ENCODE results near the gene C1orf35.
A peak's percentile ranks its signal among the peaks of the same experiment; 100 is the strongest.

The C1orf35 gene

DNA sequence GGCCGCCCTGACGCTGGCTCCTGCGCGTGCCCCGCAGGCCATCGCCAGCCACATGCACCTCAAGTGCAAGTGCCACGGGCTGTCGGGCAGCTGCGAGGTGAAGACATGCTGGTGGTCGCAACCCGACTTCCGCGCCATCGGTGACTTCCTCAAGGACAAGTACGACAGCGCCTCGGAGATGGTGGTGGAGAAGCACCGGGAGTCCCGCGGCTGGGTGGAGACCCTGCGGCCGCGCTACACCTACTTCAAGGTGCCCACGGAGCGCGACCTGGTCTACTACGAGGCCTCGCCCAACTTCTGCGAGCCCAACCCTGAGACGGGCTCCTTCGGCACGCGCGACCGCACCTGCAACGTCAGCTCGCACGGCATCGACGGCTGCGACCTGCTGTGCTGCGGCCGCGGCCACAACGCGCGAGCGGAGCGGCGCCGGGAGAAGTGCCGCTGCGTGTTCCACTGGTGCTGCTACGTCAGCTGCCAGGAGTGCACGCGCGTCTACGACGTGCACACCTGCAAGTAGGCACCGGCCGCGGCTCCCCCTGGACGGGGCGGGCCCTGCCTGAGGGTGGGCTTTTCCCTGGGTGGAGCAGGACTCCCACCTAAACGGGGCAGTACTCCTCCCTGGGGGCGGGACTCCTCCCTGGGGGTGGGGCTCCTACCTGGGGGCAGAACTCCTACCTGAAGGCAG is 44.0 kb downstream of the C1orf35 start:
- Histone ChIP-seq H3K9me3 (ENCODE audit: control insufficient read depth in 2 of 2, low read length in 2 of 2) (no peaks in the 10 kb centered on the region), H3K4me3 (ENCODE audit: low read length in 2 of 2) (peak overlapping the region; percentile 56 to 62), H3K27me3 (ENCODE audit: control insufficient read depth in 2 of 2, insufficient read depth in 2 of 2, low read length in 2 of 2) (peaks cover 26 to 29% of the 10 kb centered on the region in 2 donors), H3K4me1 (ENCODE audit: control insufficient read depth in 2 of 2, insufficient read depth in 2 of 2, low read length in 2 of 2) (peaks cover 5 to 9% of the 10 kb centered on the region in 2 donors), H3K27ac (ENCODE audit: low read depth in 2 of 2, low read length in 2 of 2) (peak overlapping the region; percentile 17 to 71), H3K9ac (ENCODE audit: low read depth in 1 of 2, low read length in 2 of 2) (no peak overlapping the region), H3K36me3 (ENCODE audit: control insufficient read depth in 2 of 2, insufficient read depth in 2 of 2, low read length in 2 of 2) (no peaks in the 10 kb centered on the region)

DNA sequence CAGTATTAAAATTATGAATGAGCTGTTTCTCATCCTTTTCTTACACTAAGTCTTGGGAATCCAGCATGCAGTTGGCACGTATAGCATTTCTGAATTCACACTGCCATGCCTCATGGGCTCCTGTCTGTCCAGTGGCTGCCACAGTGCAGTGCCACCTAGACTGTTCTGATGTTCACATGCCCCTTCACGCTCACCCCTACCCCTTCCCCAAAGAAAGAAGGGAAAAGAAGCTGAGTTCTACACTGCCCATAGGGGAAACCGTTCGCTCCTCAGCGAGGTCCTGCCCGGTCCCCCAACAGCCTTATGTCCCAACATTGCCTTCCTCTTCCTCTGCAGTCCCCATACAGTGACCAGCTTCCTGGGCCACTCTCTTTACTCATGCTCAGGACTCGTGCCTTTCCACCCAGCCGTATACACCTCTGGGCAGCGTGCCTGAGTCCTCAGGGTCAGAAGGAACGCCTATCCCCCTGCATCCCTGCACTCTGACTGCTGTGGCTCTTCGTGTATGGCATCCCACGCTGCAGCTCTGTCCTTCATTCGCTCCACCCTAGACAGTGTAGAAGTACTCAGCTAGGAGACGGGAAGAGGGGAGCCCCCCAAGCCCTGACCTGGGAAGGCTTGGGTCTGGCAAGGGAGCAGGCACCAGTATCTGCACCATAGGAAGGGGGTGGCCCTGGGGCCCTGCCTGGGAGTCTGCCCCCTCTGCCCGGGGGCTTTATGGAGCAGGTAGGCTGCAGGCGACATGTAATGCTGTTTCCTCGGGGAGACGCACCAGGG is 44.8 kb downstream of the C1orf35 start:
- no peaks in the 10 kb centered on the region for H3K36me3 ChIP-seq (ENCODE audit: control insufficient read depth in 2 of 2, insufficient read depth in 2 of 2, low read length in 2 of 2)
- H3K4me1 ChIP-seq (ENCODE audit: control insufficient read depth in 2 of 2, insufficient read depth in 2 of 2, low read length in 2 of 2) = peaks cover 5 to 9% of the 10 kb centered on the region in 2 donors
- no peak overlapping the region for H3K27ac ChIP-seq (ENCODE audit: low read depth in 2 of 2, low read length in 2 of 2)
- H3K4me3 ChIP-seq (ENCODE audit: low read length in 2 of 2) = no peak overlapping the region
- peaks cover 21 to 29% of the 10 kb centered on the region in 2 donors for H3K27me3 ChIP-seq (ENCODE audit: control insufficient read depth in 2 of 2, insufficient read depth in 2 of 2, low read length in 2 of 2)
- no peak overlapping the region for H3K9ac ChIP-seq (ENCODE audit: low read depth in 1 of 2, low read length in 2 of 2)
- H3K9me3 ChIP-seq (ENCODE audit: control insufficient read depth in 2 of 2, low read length in 2 of 2) = no peaks in the 10 kb centered on the region

Measured in mucosa of rectum (tissue), 2 donors.